Muscle layer of duodenum (tissue), 2 donors: ENCODE measurements around the gene SLC38A6.

ENCODE experiments used
- H3K27ac ChIP-seq: one replicate; pipeline ENCODE4 v1.7.0; 2013; ENCODE audit warnings: mild to moderate bottlenecking, low read length
- H3K27me3 ChIP-seq: one replicate; pipeline ENCODE4 v1.7.0; 2013; ENCODE audit warnings: low read depth, mild to moderate bottlenecking, control low read depth, low read length
- H3K36me3 ChIP-seq, 2 donors: one replicate each; pipeline ENCODE4 v1.7.0; 2013; ENCODE audit warnings: low read length in 2 of 2, control low read depth in 1 of 2, mild to moderate bottlenecking in 1 of 2; ENCODE audit not compliant: insufficient read depth in 2 of 2, control insufficient read depth in 1 of 2
- H3K4me1 ChIP-seq, 2 donors: one replicate each; pipeline ENCODE4 v1.7.0; 2013; ENCODE audit warnings: low read length in 2 of 2, mild to moderate bottlenecking in 2 of 2, control low read depth in 1 of 2, moderate library complexity in 1 of 2; ENCODE audit not compliant: insufficient read depth in 2 of 2, control insufficient read depth in 1 of 2
- H3K4me3 ChIP-seq, 2 donors: one replicate each; pipeline ENCODE4 v1.7.0; 2013; ENCODE audit warnings: low read length in 2 of 2, low read depth in 1 of 2, mild to moderate bottlenecking in 1 of 2
- H3K9me3 ChIP-seq, 2 donors: one replicate each; pipeline ENCODE4 v1.7.0; 2013; ENCODE audit warnings: low read length in 2 of 2, control low read depth in 1 of 2, mild to moderate bottlenecking in 1 of 2; ENCODE audit not compliant: control insufficient read depth in 1 of 2
- donor health status: healthy.

SLC38A6 gene

GRCh38 chr14:60963761-60964160, 17.3 kb upstream of the SLC38A6 start:
- H3K27me3 ChIP-seq = no peaks in the 10 kb centered on the region
- H3K27ac ChIP-seq = no peak overlapping the region
- H3K36me3 ChIP-seq = no peaks in the 10 kb centered on the region
- no peak overlapping the region for H3K4me3 ChIP-seq
- peaks cover 0 to 8% of the 10 kb centered on the region in 2 donors for H3K9me3 ChIP-seq
- no peaks in the 10 kb centered on the region for H3K4me1 ChIP-seq

DNA sequence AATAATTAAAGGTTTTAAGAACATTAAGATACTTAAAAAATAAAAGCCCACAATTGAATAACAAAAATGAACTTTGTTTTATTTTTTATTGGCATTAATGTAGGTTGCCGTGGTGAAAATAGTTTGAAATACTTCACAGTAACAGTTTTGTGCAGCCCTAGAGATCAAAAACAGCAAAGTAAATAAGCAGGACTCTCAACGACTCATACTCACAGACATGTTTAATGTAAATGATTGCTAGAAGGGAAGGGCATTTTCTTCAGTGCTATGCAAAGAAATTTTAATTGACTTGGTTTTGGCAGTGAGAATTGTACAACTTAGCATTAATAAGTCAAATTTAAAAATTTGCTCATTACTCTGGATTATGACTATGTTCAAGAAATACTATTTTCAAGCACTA, 16.1 kb upstream of the SLC38A6 start:
- Histone ChIP-seq H3K4me1 (peaks cover 0 to under 1% of the 10 kb centered on the region in 2 donors), H3K9me3 (no peaks in the 10 kb centered on the region), H3K27me3 (no peaks in the 10 kb centered on the region), H3K4me3 (no peak overlapping the region), H3K36me3 (no peaks in the 10 kb centered on the region), H3K27ac (no peak overlapping the region)

- no peaks in the 10 kb centered on the region for H3K27me3 ChIP-seq
- no peak overlapping the region for H3K27ac ChIP-seq
- H3K9me3 ChIP-seq = no peaks in the 10 kb centered on the region
- peaks cover 0 to 6% of the 10 kb centered on the region in 2 donors for H3K4me1 ChIP-seq
- no peak overlapping the region for H3K4me3 ChIP-seq
- no peaks in the 10 kb centered on the region for H3K36me3 ChIP-seq
These were observed 15.6 kb upstream of the SLC38A6 start for GRCh38 chr14:60965402-60965801.

DNA sequence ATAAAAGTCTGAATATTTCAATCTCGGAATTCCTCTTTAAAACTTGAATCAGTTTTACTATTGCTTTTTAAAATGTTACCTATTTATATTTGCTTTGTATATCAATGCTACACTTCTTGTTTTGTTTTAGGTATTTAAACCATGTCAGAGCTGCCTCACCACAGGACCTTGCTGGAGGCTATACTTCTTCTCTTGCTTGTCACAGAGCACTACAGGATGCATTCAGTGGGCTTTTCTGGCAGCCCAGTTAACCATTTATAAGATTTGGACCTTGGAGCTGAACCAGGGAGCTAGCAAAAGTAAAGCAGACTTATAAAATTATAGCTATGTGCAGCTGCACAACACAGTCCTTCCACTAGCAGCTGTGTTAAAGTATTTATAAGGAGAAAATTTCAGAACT, 12.9 kb upstream of the SLC38A6 start:
- H3K36me3 ChIP-seq = peaks cover 0 to 4% of the 10 kb centered on the region in 2 donors
- H3K4me1 ChIP-seq = peaks cover 0 to 6% of the 10 kb centered on the region in 2 donors
- H3K4me3 ChIP-seq = no peak overlapping the region
- H3K27ac ChIP-seq = no peak overlapping the region
- H3K27me3 ChIP-seq = no peaks in the 10 kb centered on the region
- H3K9me3 ChIP-seq = no peaks in the 10 kb centered on the region

DNA sequence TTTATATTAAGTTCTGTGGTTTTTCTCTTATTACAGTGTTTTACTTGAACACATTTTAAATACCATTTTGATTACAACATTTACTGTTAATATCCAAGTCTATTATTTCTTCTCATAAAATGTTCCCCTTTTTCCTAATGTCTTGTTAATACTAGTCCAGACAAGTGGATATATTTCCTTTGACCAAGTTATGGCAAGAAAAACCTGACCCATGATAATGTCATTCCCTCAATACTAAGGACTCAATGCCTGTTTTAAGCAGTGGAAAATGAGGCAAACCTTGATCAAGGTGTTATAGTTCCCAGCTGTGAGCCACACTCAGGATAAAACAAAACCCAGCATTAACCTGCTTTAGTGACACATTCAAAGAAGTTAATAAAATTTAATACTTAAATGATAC, 12.4 kb upstream of the SLC38A6 start:
- Histone ChIP-seq H3K36me3 (peaks cover 0 to 4% of the 10 kb centered on the region in 2 donors), H3K4me1 (peaks cover 0 to 6% of the 10 kb centered on the region in 2 donors), H3K9me3 (no peaks in the 10 kb centered on the region), H3K4me3 (no peak overlapping the region), H3K27me3 (no peaks in the 10 kb centered on the region), H3K27ac (no peak overlapping the region)

DNA sequence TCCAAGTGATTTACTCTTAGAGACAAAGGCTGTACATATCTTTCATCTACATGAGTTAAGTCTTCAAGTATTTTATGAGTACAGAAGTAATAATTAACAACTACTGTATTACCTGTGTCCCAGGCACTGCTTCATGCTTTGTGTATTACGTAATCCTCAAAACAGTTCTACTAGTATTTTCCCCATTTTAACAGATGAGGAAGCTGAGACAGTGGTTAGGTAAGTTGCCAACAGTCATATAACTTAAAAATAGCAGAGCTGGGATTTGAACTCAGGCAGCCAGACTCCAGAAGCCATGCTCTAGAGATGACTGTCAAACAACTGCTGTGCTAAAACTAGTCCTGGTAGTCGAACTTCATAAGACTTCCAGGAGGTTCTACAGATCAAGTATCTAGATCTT, 10.9 kb upstream of the SLC38A6 start:
- Histone ChIP-seq H3K4me1 (peaks cover under 1 to 6% of the 10 kb centered on the region in 2 donors), H3K27ac (no peak overlapping the region), H3K27me3 (no peaks in the 10 kb centered on the region), H3K4me3 (no peak overlapping the region), H3K36me3 (peaks cover 0 to 4% of the 10 kb centered on the region in 2 donors), H3K9me3 (no peaks in the 10 kb centered on the region)

DNA sequence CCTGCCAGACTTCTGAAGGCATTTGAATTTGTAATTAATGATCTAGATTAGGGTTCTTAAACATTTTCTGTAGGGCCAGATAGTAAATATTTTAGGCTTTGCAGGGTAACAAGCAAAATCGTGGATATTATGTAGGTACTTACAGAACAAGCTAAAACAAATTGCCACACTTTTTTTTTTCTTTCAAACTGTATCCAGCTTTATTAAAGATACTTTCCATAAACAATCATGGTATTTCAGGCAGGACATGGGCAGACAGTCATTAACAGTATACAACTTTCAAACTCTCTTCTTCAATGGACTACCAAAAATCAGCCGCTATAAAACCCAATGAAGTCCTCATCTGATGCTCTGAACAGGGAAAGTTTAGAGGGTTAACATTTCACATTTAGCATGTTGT, 9.8 kb upstream of the SLC38A6 start:
- no peaks in the 10 kb centered on the region for H3K9me3 ChIP-seq
- H3K36me3 ChIP-seq = peaks cover 2 to 9% of the 10 kb centered on the region in 2 donors
- H3K4me1 ChIP-seq = peaks cover 3 to 6% of the 10 kb centered on the region in 2 donors
- no peak overlapping the region for H3K4me3 ChIP-seq
- H3K27ac ChIP-seq = no peak overlapping the region
- no peaks in the 10 kb centered on the region for H3K27me3 ChIP-seq

DNA sequence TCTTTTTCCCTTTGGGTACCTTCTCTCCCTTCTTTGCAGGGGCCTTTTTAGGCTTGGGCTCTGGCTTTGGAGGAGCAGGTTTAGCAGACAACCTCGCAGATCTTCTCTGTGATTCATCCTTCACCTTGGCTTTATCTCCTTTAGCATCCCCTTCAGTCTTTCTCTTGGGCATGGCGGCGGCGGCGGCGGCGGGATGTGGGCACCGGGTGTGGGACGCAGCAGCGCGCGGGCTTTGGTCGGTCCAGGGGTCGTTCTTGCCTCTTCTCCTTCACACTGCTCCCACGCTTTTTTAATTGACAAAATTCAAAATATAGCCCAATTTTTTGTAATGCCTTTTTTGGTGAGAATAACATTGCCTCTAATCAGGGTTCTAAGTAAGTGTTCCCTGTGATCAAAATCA, 8.8 kb upstream of the SLC38A6 start:
- Histone ChIP-seq H3K27ac (no peak overlapping the region), H3K27me3 (no peaks in the 10 kb centered on the region), H3K4me3 (no peak overlapping the region), H3K4me1 (peaks cover 3 to 6% of the 10 kb centered on the region in 2 donors), H3K36me3 (peaks cover 7 to 9% of the 10 kb centered on the region in 2 donors), H3K9me3 (no peaks in the 10 kb centered on the region)

GRCh38 chr14:60973070-60973469, 8.0 kb upstream of the SLC38A6 start:
- peaks cover 3 to 6% of the 10 kb centered on the region in 2 donors for H3K4me1 ChIP-seq
- H3K36me3 ChIP-seq = peaks cover 7 to 9% of the 10 kb centered on the region in 2 donors
- H3K27me3 ChIP-seq = no peaks in the 10 kb centered on the region
- H3K9me3 ChIP-seq = no peaks in the 10 kb centered on the region
- H3K27ac ChIP-seq = no peak overlapping the region
- no peak overlapping the region for H3K4me3 ChIP-seq

GRCh38 chr14:60974090-60974651, 6.9 kb upstream of the SLC38A6 start:
- Histone ChIP-seq H3K27ac (no peak overlapping the region), H3K4me1 (peaks cover 3 to 6% of the 10 kb centered on the region in 2 donors), H3K27me3 (no peaks in the 10 kb centered on the region), H3K9me3 (no peaks in the 10 kb centered on the region), H3K36me3 (peaks cover 7 to 9% of the 10 kb centered on the region in 2 donors), H3K4me3 (no peak overlapping the region)

GRCh38 chr14:60975551-60975950, 5.5 kb upstream of the SLC38A6 start:
- Histone ChIP-seq H3K27me3 (no peaks in the 10 kb centered on the region), H3K4me3 (no peak overlapping the region), H3K27ac (no peak overlapping the region), H3K36me3 (peaks cover 7 to 9% of the 10 kb centered on the region in 2 donors), H3K4me1 (peaks cover 6 to 14% of the 10 kb centered on the region in 2 donors), H3K9me3 (no peaks in the 10 kb centered on the region)

DNA sequence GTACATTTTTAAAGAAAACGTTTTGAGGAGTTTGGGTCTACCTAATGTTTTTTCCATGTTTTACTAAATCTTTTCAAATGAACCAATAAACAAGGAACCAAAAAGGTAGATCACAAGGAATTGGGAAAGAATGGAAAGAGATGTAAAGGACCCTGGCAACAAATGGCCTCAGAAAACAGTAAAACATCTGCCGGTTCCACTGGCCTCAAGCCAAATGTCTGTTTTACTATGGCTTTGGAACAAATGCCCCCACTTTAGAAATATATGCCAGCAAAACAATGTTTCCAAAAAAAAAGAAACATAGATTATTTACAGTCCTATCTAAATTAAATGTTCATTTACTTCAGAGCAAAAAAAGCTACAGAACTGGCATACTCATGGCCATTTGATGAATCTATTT, 3.2 kb upstream of the SLC38A6 start:
- H3K4me1 ChIP-seq = peaks cover 18 to 26% of the 10 kb centered on the region in 2 donors
- H3K36me3 ChIP-seq = peaks cover 7 to 13% of the 10 kb centered on the region in 2 donors
- no peak overlapping the region for H3K4me3 ChIP-seq
- H3K9me3 ChIP-seq = no peaks in the 10 kb centered on the region
- H3K27ac ChIP-seq = no peak overlapping the region
- H3K27me3 ChIP-seq = no peaks in the 10 kb centered on the region
